ENCODE results near the gene DNAH11. TPM values are rescaled to one million over a fixed set of nuclear protein-coding genes. Genes with fewer than 3 reads are reported as not detected.
"Not testable (repeated sequence)": the region's sequence is repeated elsewhere in the genome, so short reads cannot be mapped to it uniquely, and the experiment has no call there.

The DNAH11 gene
- total RNA-seq, 4 donors from 2014 or later = 0.35 to 19.0 (median 3.2) TPM

- Histone ChIP-seq H3K27me3 (no peaks in the 10 kb centered on the region), H3K27ac (no peak overlapping the region), H3K9me3 (no peaks in the 10 kb centered on the region), H3K36me3 (no peaks in the 10 kb centered on the region), H3K4me1 (no peaks in the 10 kb centered on the region), H3K4me3 (no peak overlapping the region)
- TF ChIP-seq, protein P1, sequence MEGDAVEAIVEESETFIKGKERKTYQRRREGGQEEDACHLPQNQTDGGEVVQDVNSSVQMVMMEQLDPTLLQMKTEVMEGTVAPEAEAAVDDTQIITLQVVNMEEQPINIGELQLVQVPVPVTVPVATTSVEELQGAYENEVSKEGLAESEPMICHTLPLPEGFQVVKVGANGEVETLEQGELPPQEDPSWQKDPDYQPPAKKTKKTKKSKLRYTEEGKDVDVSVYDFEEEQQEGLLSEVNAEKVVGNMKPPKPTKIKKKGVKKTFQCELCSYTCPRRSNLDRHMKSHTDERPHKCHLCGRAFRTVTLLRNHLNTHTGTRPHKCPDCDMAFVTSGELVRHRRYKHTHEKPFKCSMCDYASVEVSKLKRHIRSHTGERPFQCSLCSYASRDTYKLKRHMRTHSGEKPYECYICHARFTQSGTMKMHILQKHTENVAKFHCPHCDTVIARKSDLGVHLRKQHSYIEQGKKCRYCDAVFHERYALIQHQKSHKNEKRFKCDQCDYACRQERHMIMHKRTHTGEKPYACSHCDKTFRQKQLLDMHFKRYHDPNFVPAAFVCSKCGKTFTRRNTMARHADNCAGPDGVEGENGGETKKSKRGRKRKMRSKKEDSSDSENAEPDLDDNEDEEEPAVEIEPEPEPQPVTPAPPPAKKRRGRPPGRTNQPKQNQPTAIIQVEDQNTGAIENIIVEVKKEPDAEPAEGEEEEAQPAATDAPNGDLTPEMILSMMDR (IDR thresholded peaks at IDR 0.05) = no peak
- no peak for TF ChIP-seq POLR2A (IDR thresholded peaks at IDR 0.05)
- no peak for DNase-seq
Measured at GRCh38 chr7:21927693-21928092, 384.9 kb downstream of the DNAH11 start.

DNA sequence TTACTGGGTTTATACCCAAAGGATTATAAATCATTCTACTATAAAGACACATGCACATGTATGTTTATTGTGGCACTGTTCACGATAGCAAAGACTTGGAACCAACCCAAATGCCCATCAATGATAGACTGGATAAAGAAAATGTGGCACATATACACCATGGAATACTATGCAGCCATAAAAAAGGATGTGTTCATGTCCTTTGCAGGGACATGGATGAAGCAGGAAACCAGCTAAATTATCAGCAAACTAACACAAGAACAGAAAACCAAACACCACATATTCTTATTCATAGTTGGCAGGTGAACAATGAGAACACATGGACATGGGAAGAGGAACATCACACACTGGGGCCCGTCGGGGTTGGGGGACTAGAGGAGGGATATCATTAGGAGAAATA lies 390.5 kb downstream of the DNAH11 start:
- not testable (repeated sequence) for H3K9me3 ChIP-seq, H3K36me3 ChIP-seq, DNase-seq, H3K4me1 ChIP-seq, H3K27me3 ChIP-seq, H3K27ac ChIP-seq, H3K4me3 ChIP-seq

GRCh38 chr7:21934808-21935207 lies 392.0 kb downstream of the DNAH11 start:
- no peak for TF ChIP-seq POLR2A (IDR thresholded peaks at IDR 0.05)
- TF ChIP-seq, protein P1 (IDR thresholded peaks at IDR 0.05) = no peak
- Histone ChIP-seq H3K36me3 (no peaks in the 10 kb centered on the region), H3K4me1 (no peaks in the 10 kb centered on the region), H3K27ac (no peak overlapping the region), H3K27me3 (no peaks in the 10 kb centered on the region), H3K4me3 (no peak overlapping the region), H3K9me3 (no peaks in the 10 kb centered on the region)
- DNase-seq = no peak

DNA sequence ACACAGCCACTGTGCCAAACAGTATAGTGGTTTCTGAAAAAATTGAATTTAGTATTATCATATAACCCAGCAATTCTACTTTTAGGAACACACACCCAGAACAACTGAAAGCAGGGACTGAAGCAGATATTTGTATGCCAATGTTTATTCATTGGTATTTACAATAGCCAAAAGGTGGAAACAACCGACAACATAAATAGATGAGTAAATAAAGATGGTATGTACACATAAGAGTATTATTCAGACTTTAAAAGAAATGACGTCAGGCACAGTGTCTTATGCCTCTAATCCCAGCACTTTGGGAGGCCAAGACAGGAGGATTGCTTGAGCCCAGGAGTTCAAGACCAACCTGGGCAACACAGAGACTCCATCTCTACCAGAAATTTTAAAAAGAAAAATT lies 395.6 kb downstream of the DNAH11 start:
- TF ChIP-seq, protein P1 (IDR thresholded peaks at IDR 0.05) = no peak
- no peak for TF ChIP-seq POLR2A (IDR thresholded peaks at IDR 0.05)
- H3K4me1 ChIP-seq = peaks cover 0 to 9% (median 2%) of the 10 kb centered on the region in 4 donors
- no peak overlapping the region for H3K27ac ChIP-seq
- H3K9me3 ChIP-seq = no peaks in the 10 kb centered on the region
- no peak for DNase-seq
- H3K36me3 ChIP-seq = no peaks in the 10 kb centered on the region
- no peaks in the 10 kb centered on the region for H3K27me3 ChIP-seq
- no peak overlapping the region for H3K4me3 ChIP-seq

DNA sequence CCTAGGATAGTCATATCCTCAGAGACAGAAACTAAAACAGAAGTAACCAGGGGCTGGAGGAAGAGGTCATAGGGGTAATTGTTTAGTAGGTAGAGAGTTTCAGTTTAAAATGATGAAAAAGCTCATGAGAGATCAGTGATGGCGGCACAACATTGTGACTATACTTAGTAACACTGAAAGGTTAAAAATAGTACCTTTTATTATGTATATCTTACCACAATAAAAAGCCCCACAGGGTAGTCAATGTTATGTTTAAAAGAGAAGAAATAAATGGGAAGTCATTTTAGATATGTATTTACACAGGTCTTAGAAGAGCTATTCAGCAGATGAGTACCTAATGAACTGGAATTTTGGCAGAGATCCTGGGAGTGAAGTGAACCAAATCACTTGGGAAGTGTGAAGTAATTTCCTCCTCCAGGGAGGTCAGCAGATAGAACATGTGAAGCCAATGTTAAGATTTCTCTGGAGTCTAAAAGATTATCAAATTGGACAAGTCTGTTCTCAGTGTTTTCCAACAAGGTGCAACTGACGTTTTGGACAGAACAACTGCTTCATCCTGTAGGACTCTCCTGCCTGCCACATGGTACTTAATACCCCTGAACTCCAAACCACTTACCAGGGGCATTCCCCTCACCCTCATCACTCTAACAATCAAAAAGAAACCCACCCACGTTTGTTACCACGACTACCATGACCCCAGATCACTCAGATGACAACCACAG lies 396.5 kb downstream of the DNAH11 start:
- no peak overlapping the region for H3K4me3 ChIP-seq
- no peaks in the 10 kb centered on the region for H3K36me3 ChIP-seq
- no peak for DNase-seq
- H3K4me1 ChIP-seq = peaks cover 0 to 9% (median 2%) of the 10 kb centered on the region in 4 donors
- H3K27ac ChIP-seq = no peak overlapping the region
- H3K9me3 ChIP-seq = no peaks in the 10 kb centered on the region
- TF ChIP-seq POLR2A (IDR thresholded peaks at IDR 0.05) = no peak
- TF ChIP-seq, protein P1 (IDR thresholded peaks at IDR 0.05) = no peak
- no peaks in the 10 kb centered on the region for H3K27me3 ChIP-seq

- Histone ChIP-seq H3K27ac (no peak overlapping the region), H3K4me1 (peaks cover 0 to 9% (median 2%) of the 10 kb centered on the region in 4 donors), H3K4me3 (no peak overlapping the region), H3K36me3 (no peaks in the 10 kb centered on the region), H3K9me3 (no peaks in the 10 kb centered on the region), H3K27me3 (no peaks in the 10 kb centered on the region)
- DNase-seq = no peak
- TF ChIP-seq, protein P1 (IDR thresholded peaks at IDR 0.05) = no peak
- TF ChIP-seq POLR2A (IDR thresholded peaks at IDR 0.05) = no peak
Measured at GRCh38 chr7:21939858-21940372, 397.1 kb downstream of the DNAH11 start.
